CD14-positive monocyte (primary cell): ENCODE measurements around the gene FNIP1. TPM values are rescaled to one million over a fixed set of nuclear protein-coding genes. Genes with fewer than 3 reads are reported as not detected.
"Not testable (repeated sequence)": the region's sequence is repeated elsewhere in the genome, so short reads cannot be mapped to it uniquely, and the experiment has no call there.

ENCODE experiments used
- DNase-seq, 3 donors: peaks; one replicate each; pipeline ENCODE4 v3.0.0-alpha.2; 2011 to 2022
- H2AFZ ChIP-seq: 2 replicates; pipeline ENCODE4 v1.6.0; 2012; ENCODE audit warnings: mild to moderate bottlenecking, low read depth, low read length, inconsistent platforms; ENCODE audit not compliant: insufficient read depth, poor library complexity, severe bottlenecking
- H3K27ac ChIP-seq, 2 donors: 1 replicate in 1 of 2; 2 replicates in 1 of 2; pipeline ENCODE4 v1.5.1; 2012 to 2013; ENCODE audit warnings: low read length in 2 of 2, control low read depth in 1 of 2, inconsistent platforms in 1 of 2, low read depth in 1 of 2, mild to moderate bottlenecking in 1 of 2
- H3K27me3 ChIP-seq, 2 donors: one replicate each; pipeline versions ENCODE4 v1.6.0 to v1.6.1; 2011 to 2013; ENCODE audit warnings: low read length in 2 of 2; ENCODE audit not compliant: control insufficient read depth in 2 of 2, insufficient read depth in 2 of 2
- H3K36me3 ChIP-seq, 2 donors: replicated peaks in 1 of 2; 1 replicate in 1 of 2; 2 replicates in 1 of 2; pipeline versions ENCODE4 v1.5.1 to v1.6.1; 2012 to 2013; ENCODE audit warnings: low read length in 2 of 2, control low read depth in 1 of 2, inconsistent platforms in 1 of 2, mild to moderate bottlenecking in 1 of 2; ENCODE audit not compliant: insufficient read depth in 2 of 2, control insufficient read depth in 1 of 2
- H3K4me1 ChIP-seq, 2 donors: 1 replicate in 1 of 2; 2 replicates in 1 of 2; pipeline versions ENCODE4 v1.5.1 to v1.6.1; 2012 to 2013; ENCODE audit warnings: low read length in 2 of 2, control low read depth in 1 of 2, inconsistent platforms in 1 of 2, mild to moderate bottlenecking in 1 of 2, moderate library complexity in 1 of 2; ENCODE audit not compliant: insufficient read depth in 2 of 2, control insufficient read depth in 1 of 2
- H3K4me2 ChIP-seq: replicated peaks from 2 replicates; pipeline ENCODE3; 2012; ENCODE audit warnings: low read length, moderate library complexity, mild to moderate bottlenecking; ENCODE audit not compliant: poor library complexity, severe bottlenecking; ENCODE audit errors: extremely low read depth
- H3K4me3 ChIP-seq, 3 experiments: fragments of 200-600 bp in 1 of 3; sonication (generic) in 1 of 3; replicated peaks in 1 of 3; 1 replicate in 2 of 3; 2 replicates in 1 of 3; pipeline ENCODE4 v1.5.1; 2011 to 2013; ENCODE audit warnings: low read length in 3 of 3, mild to moderate bottlenecking in 3 of 3, control low read depth in 2 of 3, low read depth in 2 of 3, inconsistent platforms in 1 of 3, moderate library complexity in 1 of 3
- H3K79me2 ChIP-seq: 2 replicates; pipeline ENCODE4 v1.6.0; 2012; ENCODE audit warnings: mild to moderate bottlenecking, control low read depth, inconsistent platforms, low read length, moderate library complexity; ENCODE audit not compliant: insufficient read depth
- H3K9ac ChIP-seq: 2 replicates; pipeline ENCODE4 v1.6.0; 2017; ENCODE audit warnings: low read length, mild to moderate bottlenecking; ENCODE audit not compliant: insufficient read depth, poor library complexity, severe bottlenecking
- H3K9me3 ChIP-seq, 2 donors: replicated peaks in 1 of 2; 1 replicate in 1 of 2; 2 replicates in 1 of 2; pipeline versions ENCODE4 v1.5.1 to v1.6.1; 2012 to 2013; ENCODE audit warnings: low read length in 2 of 2, control low read depth in 1 of 2; ENCODE audit not compliant: control insufficient read depth in 1 of 2, insufficient read depth in 1 of 2
- H4K20me1 ChIP-seq: 2 replicates; pipeline ENCODE4 v1.6.0; 2012; ENCODE audit warnings: mild to moderate bottlenecking, low read length, control low read depth, moderate library complexity; ENCODE audit not compliant: insufficient read depth
- H3K27ac Mint-ChIP-seq, 7 donors: one replicate each; pipeline ENCODE4 v1.8.0; 2020; ENCODE audit warnings: mild to moderate bottlenecking in 7 of 7, mixed read lengths in 7 of 7, moderate library complexity in 6 of 7, inconsistent platforms in 2 of 7
- H3K27me3 Mint-ChIP-seq, 3 donors: one replicate each; pipeline ENCODE4 v1.8.0; 2021 to 2022; ENCODE audit warnings: low read depth in 3 of 3, mild to moderate bottlenecking in 3 of 3, mixed read lengths in 3 of 3, moderate library complexity in 3 of 3, inconsistent platforms in 1 of 3
- H3K36me3 Mint-ChIP-seq, 2 donors: one replicate each; pipeline ENCODE4 v1.8.0; 2020; ENCODE audit warnings: mixed read lengths in 2 of 2, inconsistent platforms in 1 of 2, mild to moderate bottlenecking in 1 of 2
- H3K4me1 Mint-ChIP-seq: one replicate; pipeline ENCODE4 v1.8.0; 2020; ENCODE audit warnings: mild to moderate bottlenecking, mixed read lengths
- H3K4me3 Mint-ChIP-seq, 2 donors: one replicate each; pipeline ENCODE4 v1.8.0; 2020; ENCODE audit warnings: mild to moderate bottlenecking in 2 of 2, mixed read lengths in 2 of 2, moderate library complexity in 1 of 2
- H3K9me3 Mint-ChIP-seq, 7 donors: one replicate each; pipeline ENCODE4 v1.8.0; 2020 to 2022; ENCODE audit warnings: mixed read lengths in 7 of 7, mild to moderate bottlenecking in 6 of 7, moderate library complexity in 6 of 7, inconsistent platforms in 2 of 7
- WGBS: methylation state at CpG from one replicate; pipeline ENCODE4 v1.1.5; 2013; ENCODE audit warnings: missing lambda C conversion rate; ENCODE audit not compliant: insufficient coverage; 5-methylcytosine and 5-hydroxymethylcytosine counted together
- intact Hi-C, 2 donors: fragments of 100-400 bp; cut with micrococcal nuclease; formaldehyde crosslinking; loops; one replicate each; pipeline versions ENCODE4 v1.15.0 to v1.15.1; 2023
- polyA plus RNA-seq, 3 donors: library from polyadenylated mRNA; depleted of rRNA in 1 of 3; unstranded in 2 of 3; stranded (reverse) in 1 of 3; fragments of 300-500 nt in 2 of 3; fragments of >200 nt in 1 of 3; fragmentation: Illumina TruSeq in 2 of 3; gene quantifications; 1 replicate in 2 of 3; 2 replicates in 1 of 3; pipeline ENCODE4 v1.2.3, GENCODE V29; 2012 to 2021
- TF ChIP-seq, protein P1 (sequence below): fragments of 200-600 bp; IDR thresholded peaks from one replicate; pipeline ENCODE4 v1.8.0; 2022; ENCODE audit warnings: antibody characterized with exemption, mild to moderate bottlenecking

Gene FNIP1
- polyA plus RNA-seq, 3 donors: 13.6 to 17.3 (median 16.3) TPM

GRCh38 chr5:131627207-131627865 is 169.5 kb downstream of the FNIP1 start:
- no peak overlapping the region for H3K27ac Mint-ChIP-seq

GRCh38 chr5:131622633-131623032 is 174.2 kb downstream of the FNIP1 start:
- TF ChIP-seq, protein P1, sequence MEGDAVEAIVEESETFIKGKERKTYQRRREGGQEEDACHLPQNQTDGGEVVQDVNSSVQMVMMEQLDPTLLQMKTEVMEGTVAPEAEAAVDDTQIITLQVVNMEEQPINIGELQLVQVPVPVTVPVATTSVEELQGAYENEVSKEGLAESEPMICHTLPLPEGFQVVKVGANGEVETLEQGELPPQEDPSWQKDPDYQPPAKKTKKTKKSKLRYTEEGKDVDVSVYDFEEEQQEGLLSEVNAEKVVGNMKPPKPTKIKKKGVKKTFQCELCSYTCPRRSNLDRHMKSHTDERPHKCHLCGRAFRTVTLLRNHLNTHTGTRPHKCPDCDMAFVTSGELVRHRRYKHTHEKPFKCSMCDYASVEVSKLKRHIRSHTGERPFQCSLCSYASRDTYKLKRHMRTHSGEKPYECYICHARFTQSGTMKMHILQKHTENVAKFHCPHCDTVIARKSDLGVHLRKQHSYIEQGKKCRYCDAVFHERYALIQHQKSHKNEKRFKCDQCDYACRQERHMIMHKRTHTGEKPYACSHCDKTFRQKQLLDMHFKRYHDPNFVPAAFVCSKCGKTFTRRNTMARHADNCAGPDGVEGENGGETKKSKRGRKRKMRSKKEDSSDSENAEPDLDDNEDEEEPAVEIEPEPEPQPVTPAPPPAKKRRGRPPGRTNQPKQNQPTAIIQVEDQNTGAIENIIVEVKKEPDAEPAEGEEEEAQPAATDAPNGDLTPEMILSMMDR: no peak
- no peak overlapping the region for H3K9ac ChIP-seq
- no peak for DNase-seq
- Mint-ChIP-seq H3K36me3 (peaks cover 20 to 23% of the 10 kb centered on the region in 2 donors), H3K27ac (no peak overlapping the region), H3K9me3 (no peaks in the 10 kb centered on the region), H3K27me3 (peaks cover 0 to 4% (median 1%) of the 10 kb centered on the region in 3 donors), H3K4me3 (no peak overlapping the region), H3K4me1 (peaks cover 14% of the 10 kb centered on the region)
- H3K27ac ChIP-seq: no peak overlapping the region
- H3K4me1 ChIP-seq: no peaks in the 10 kb centered on the region
- intact Hi-C loops: no loop called here
- no CpG with 5 or more reads among the region's 2 CpGs for WGBS
- peaks cover 2 to 8% of the 10 kb centered on the region in 2 donors for H3K36me3 ChIP-seq
- H2AFZ ChIP-seq: no peak overlapping the region
- peaks cover 98% of the 10 kb centered on the region for H3K79me2 ChIP-seq
- H3K9me3 ChIP-seq: no peaks in the 10 kb centered on the region
- H3K27me3 ChIP-seq: no peaks in the 10 kb centered on the region
- H4K20me1 ChIP-seq: peaks cover 66% of the 10 kb centered on the region
- no peak overlapping the region for H3K4me2 ChIP-seq
- H3K4me3 ChIP-seq: no peak overlapping the region

More at GRCh38 chr5:131627207-131627865, 169.5 kb downstream of the FNIP1 start:
- Mint-ChIP-seq H3K4me1 (peaks cover 7% of the 10 kb centered on the region), H3K27me3 (peaks cover 0 to 4% (median 1%) of the 10 kb centered on the region in 3 donors), H3K4me3 (no peak overlapping the region), H3K36me3 (peaks cover 20 to 24% of the 10 kb centered on the region in 2 donors), H3K9me3 (no peaks in the 10 kb centered on the region)
- Histone ChIP-seq H3K9me3 (no peaks in the 10 kb centered on the region), H3K4me3 (no peak overlapping the region), H3K79me2 (peaks cover 98% of the 10 kb centered on the region), H3K9ac (no peak overlapping the region), H3K27ac (no peak overlapping the region), H4K20me1 (peaks cover 44% of the 10 kb centered on the region), H3K4me2 (no peak overlapping the region), H3K27me3 (no peaks in the 10 kb centered on the region), H3K4me1 (peaks cover 0 to 7% of the 10 kb centered on the region in 2 donors), H3K36me3 (peaks cover 1 to 3% of the 10 kb centered on the region in 2 donors), H2AFZ (no peak overlapping the region)
- TF ChIP-seq, protein P1: no peak
- DNase-seq: no peak
- intact Hi-C loops: no loop called here
- WGBS: 100% methylated on average over 1 of the region's 4 CpGs

DNA sequence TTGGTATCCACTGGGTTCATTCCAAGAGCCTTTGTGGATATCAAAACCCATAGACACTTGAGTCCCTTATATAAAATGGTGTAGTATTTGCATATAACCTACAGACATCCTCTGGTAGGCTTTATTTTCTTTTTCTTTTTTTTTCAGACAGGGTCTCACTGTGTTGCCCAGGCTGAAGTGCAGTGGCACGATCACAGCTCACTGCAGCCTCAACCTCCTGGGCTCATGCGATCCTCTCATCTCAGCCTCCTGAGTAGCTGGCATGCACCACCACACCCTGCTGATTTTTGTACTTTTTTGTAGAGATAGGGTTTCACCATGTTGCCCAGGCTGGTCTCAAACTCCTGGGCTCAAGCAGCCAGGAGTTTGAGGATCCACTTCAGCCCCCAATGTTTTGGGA is 175.7 kb downstream of the FNIP1 start:
- H3K4me2 ChIP-seq, H3K27ac ChIP-seq, H3K27me3 Mint-ChIP-seq, H2AFZ ChIP-seq, H3K9me3 Mint-ChIP-seq, H3K36me3 ChIP-seq, H3K4me1 ChIP-seq, H3K9me3 ChIP-seq, H3K4me3 ChIP-seq, H3K9ac ChIP-seq, H3K4me3 Mint-ChIP-seq, intact Hi-C loops, DNase-seq, H3K27me3 ChIP-seq: not testable (repeated sequence)
- Mint-ChIP-seq H3K27ac (peak overlapping the region in 2 of 7 donors; percentile 45 to 73), H3K36me3 (peaks cover 20 to 26% of the 10 kb centered on the region in 2 donors), H3K4me1 (peaks cover 19% of the 10 kb centered on the region)
- H4K20me1 ChIP-seq: peaks cover 75% of the 10 kb centered on the region
- WGBS: no CpG with 5 or more reads among the region's 2 CpGs
- H3K79me2 ChIP-seq: peaks cover 98% of the 10 kb centered on the region
